Colonic mucosa (tissue), 4 donors: Measurements from ENCODE around the gene ACOT7. TPM values are rescaled to one million over a fixed set of nuclear protein-coding genes. Genes with fewer than 3 reads are reported as not detected.
"Not testable (repeated sequence)": the region's sequence is repeated elsewhere in the genome, so short reads cannot be mapped to it uniquely, and the experiment has no call there.

Source experiments
- DNase-seq: peaks from one replicate; pipeline ENCODE4 v3.0.0-alpha.2; 2020
- H3K27ac ChIP-seq: fragments of 200-600 bp; one replicate; pipeline ENCODE4 v1.8.0; 2021
- H3K27me3 ChIP-seq: fragments of 200-600 bp; one replicate; pipeline ENCODE4 v1.8.0; 2021
- H3K36me3 ChIP-seq: fragments of 200-600 bp; one replicate; pipeline ENCODE4 v1.8.0; 2021
- H3K4me1 ChIP-seq: fragments of 200-600 bp; one replicate; pipeline ENCODE4 v1.8.0; 2021; ENCODE audit warnings: mild to moderate bottlenecking
- H3K4me3 ChIP-seq: fragments of 200-600 bp; one replicate; pipeline ENCODE4 v1.8.0; 2021
- H3K9ac ChIP-seq, 2 donors: one replicate each; pipeline ENCODE4 v1.7.0; 2013; ENCODE audit warnings: control low read depth in 2 of 2, low read depth in 2 of 2, low read length in 2 of 2
- H3K9me3 ChIP-seq: fragments of 200-600 bp; one replicate; pipeline ENCODE4 v1.8.0; 2021
- intact Hi-C: fragments of 100-400 bp; cut with DNase I; formaldehyde crosslinking; loops from one replicate; pipeline ENCODE4 v1.14.1; 2022
- total RNA-seq, 2 donors: library from RNA; stranded (reverse); fragmentation: NEBNext Ultra II Directional in 1 of 2; extraction: Animal tissue kit (Norgen Biotek cat#: 25700) in 1 of 2; gene quantifications; one replicate each; pipeline ENCODE4 v1.2.1, GENCODE V29; 2021
- TF ChIP-seq, protein P1 (sequence below): fragments of 200-600 bp; IDR thresholded peaks from one replicate; pipeline ENCODE4 v1.8.0; 2022; ENCODE audit warnings: antibody characterized with exemption, mild to moderate bottlenecking
- donor health status: healthy.
- donor health status: DM: no; HTN: no; CAD: no.
- donor health status: DM: no; HTN: no; CAD: no.

Gene ACOT7
- total RNA-seq, 2 donors from 2014 or later = 48.7 to 125 TPM

GRCh38 chr1:6435547-6435946, 42.0 kb upstream of the ACOT7 start:
- Histone ChIP-seq H3K27me3 (no peaks in the 10 kb centered on the region), H3K27ac (no peak overlapping the region), H3K4me3 (no peak overlapping the region), H3K9me3 (no peaks in the 10 kb centered on the region), H3K36me3 (no peaks in the 10 kb centered on the region), H3K4me1 (no peaks in the 10 kb centered on the region), H3K9ac (no peak overlapping the region)
- TF ChIP-seq, protein P1, sequence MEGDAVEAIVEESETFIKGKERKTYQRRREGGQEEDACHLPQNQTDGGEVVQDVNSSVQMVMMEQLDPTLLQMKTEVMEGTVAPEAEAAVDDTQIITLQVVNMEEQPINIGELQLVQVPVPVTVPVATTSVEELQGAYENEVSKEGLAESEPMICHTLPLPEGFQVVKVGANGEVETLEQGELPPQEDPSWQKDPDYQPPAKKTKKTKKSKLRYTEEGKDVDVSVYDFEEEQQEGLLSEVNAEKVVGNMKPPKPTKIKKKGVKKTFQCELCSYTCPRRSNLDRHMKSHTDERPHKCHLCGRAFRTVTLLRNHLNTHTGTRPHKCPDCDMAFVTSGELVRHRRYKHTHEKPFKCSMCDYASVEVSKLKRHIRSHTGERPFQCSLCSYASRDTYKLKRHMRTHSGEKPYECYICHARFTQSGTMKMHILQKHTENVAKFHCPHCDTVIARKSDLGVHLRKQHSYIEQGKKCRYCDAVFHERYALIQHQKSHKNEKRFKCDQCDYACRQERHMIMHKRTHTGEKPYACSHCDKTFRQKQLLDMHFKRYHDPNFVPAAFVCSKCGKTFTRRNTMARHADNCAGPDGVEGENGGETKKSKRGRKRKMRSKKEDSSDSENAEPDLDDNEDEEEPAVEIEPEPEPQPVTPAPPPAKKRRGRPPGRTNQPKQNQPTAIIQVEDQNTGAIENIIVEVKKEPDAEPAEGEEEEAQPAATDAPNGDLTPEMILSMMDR = no peak
- DNase-seq = no peak
- intact Hi-C loops = no loop called here

GRCh38 chr1:6435129-6435528, 41.6 kb upstream of the ACOT7 start:
- TF ChIP-seq, protein P1 = no peak
- intact Hi-C loops = no loop called here
- Histone ChIP-seq H3K9ac (no peak overlapping the region), H3K27me3 (no peaks in the 10 kb centered on the region), H3K4me1 (no peaks in the 10 kb centered on the region), H3K27ac (no peak overlapping the region), H3K36me3 (no peaks in the 10 kb centered on the region), H3K9me3 (no peaks in the 10 kb centered on the region), H3K4me3 (no peak overlapping the region)
- DNase-seq = no peak

- no peak for DNase-seq
- Histone ChIP-seq H3K27me3 (no peaks in the 10 kb centered on the region), H3K36me3 (no peaks in the 10 kb centered on the region), H3K4me3 (no peak overlapping the region), H3K4me1 (no peaks in the 10 kb centered on the region), H3K27ac (no peak overlapping the region), H3K9me3 (no peaks in the 10 kb centered on the region), H3K9ac (no peak overlapping the region)
- intact Hi-C loops = no loop called here
- TF ChIP-seq, protein P1 = no peak
Measured at GRCh38 chr1:6434186-6434585, 40.6 kb upstream of the ACOT7 start.

GRCh38 chr1:6431645-6432579, 38.3 kb upstream of the ACOT7 start:
- H3K27me3 ChIP-seq, H3K4me1 ChIP-seq, H3K36me3 ChIP-seq, DNase-seq, H3K27ac ChIP-seq, H3K9me3 ChIP-seq, intact Hi-C loops, H3K9ac ChIP-seq, H3K4me3 ChIP-seq: not testable (repeated sequence)

GRCh38 chr1:6429660-6430411, 36.3 kb upstream of the ACOT7 start:
- H3K36me3 ChIP-seq, H3K4me1 ChIP-seq, H3K4me3 ChIP-seq, DNase-seq, H3K27me3 ChIP-seq, intact Hi-C loops, H3K9me3 ChIP-seq, H3K27ac ChIP-seq, H3K9ac ChIP-seq: not testable (repeated sequence)

GRCh38 chr1:6428453-6428852, 34.9 kb upstream of the ACOT7 start:
- DNase-seq, intact Hi-C loops, H3K4me1 ChIP-seq, H3K36me3 ChIP-seq, H3K4me3 ChIP-seq, H3K9ac ChIP-seq, H3K9me3 ChIP-seq, H3K27ac ChIP-seq: not testable (repeated sequence)
- peaks cover 22% of the 10 kb centered on the region for H3K27me3 ChIP-seq
